Measurements from ENCODE around the gene GRM7. TPM values are rescaled to one million over a fixed set of nuclear protein-coding genes. Genes with fewer than 3 reads are reported as not detected.

Gene GRM7
- total RNA-seq, 1 donor from 2014 or later = 1.5 TPM

DNA sequence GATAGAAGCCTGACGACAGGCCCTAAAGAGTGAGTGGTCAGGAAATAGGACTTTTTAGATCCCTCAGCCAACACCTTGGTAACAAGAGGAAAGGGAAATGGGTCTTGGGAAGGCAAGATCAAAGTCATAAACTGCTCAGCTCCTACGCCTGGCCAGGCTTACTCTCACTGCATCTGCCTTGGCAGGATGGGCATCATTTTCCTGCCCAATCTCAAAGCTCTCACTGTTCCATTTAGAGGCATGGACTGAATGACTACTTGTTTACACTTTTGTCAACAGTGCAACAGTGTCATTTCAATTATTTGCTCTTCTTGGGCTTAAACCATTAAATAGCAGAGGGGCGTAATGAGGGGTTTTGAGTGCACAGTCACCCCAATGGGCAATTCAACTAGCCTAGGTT, 808.7 kb downstream of the GRM7 start:
- no peaks in the 10 kb centered on the region for H3K36me3 Mint-ChIP-seq (ENCODE audit: low read depth)
- H3K27me3 Mint-ChIP-seq (ENCODE audit: low read depth) = no peaks in the 10 kb centered on the region
- TF ChIP-seq, protein P1, sequence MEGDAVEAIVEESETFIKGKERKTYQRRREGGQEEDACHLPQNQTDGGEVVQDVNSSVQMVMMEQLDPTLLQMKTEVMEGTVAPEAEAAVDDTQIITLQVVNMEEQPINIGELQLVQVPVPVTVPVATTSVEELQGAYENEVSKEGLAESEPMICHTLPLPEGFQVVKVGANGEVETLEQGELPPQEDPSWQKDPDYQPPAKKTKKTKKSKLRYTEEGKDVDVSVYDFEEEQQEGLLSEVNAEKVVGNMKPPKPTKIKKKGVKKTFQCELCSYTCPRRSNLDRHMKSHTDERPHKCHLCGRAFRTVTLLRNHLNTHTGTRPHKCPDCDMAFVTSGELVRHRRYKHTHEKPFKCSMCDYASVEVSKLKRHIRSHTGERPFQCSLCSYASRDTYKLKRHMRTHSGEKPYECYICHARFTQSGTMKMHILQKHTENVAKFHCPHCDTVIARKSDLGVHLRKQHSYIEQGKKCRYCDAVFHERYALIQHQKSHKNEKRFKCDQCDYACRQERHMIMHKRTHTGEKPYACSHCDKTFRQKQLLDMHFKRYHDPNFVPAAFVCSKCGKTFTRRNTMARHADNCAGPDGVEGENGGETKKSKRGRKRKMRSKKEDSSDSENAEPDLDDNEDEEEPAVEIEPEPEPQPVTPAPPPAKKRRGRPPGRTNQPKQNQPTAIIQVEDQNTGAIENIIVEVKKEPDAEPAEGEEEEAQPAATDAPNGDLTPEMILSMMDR (conservative IDR thresholded peaks at IDR 0.05) = no peak
- H3K4me3 Mint-ChIP-seq = no peak overlapping the region
- no peak for DNase-seq (ENCODE audit: low read depth, low spot score)
- H3K27ac Mint-ChIP-seq (ENCODE audit: unreplicated experiment) = no peak overlapping the region
- H3K4me1 Mint-ChIP-seq = no peaks in the 10 kb centered on the region
- peaks cover 4% of the 10 kb centered on the region for H3K9me3 Mint-ChIP-seq

DNA sequence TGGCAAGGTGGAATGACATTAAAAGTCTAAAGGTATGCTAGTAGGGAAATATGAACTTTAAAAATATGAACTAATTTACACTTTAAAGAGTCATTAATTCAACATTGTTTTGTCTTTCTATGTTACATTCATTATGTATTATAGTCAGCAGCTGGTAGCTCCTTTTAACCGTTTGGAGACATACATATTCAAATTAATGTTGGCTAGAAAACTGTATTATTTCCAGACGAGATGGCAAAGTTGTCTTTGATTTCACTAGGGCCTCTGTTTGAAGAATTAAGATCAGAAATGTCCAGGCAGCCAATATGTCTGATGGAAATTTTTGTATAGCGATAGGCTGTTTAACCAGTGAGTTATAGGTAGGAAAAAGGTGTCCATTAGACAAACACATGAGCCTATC, 817.6 kb downstream of the GRM7 start:
- no peaks in the 10 kb centered on the region for H3K36me3 Mint-ChIP-seq (ENCODE audit: low read depth)
- H3K4me3 Mint-ChIP-seq = no peak overlapping the region
- H3K9me3 Mint-ChIP-seq = peaks cover 2% of the 10 kb centered on the region

DNA sequence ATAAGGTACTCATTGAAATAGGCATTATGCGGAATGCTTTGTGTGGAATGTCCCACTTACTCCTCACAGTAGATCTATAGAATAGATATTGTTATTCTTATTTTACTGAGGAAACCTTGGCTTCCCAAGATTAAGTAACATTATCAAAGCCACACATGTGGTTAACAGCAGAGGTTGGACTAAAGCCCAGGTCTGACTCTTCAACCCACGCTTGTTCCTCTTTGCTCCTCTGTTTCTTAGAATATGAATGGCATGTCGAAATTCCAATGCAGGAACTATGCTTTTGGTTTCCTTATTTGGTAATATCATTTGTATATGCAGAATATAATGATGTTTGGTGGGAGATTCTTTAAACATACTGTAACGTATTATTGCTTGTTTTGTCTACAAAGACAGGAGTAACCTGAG, 821.9 kb downstream of the GRM7 start:
- TF ChIP-seq, protein P1 (conservative IDR thresholded peaks at IDR 0.05) = no peak
- no peak overlapping the region for H3K27ac Mint-ChIP-seq (ENCODE audit: unreplicated experiment)
- H3K9me3 Mint-ChIP-seq = peaks cover 8% of the 10 kb centered on the region
- H3K27me3 Mint-ChIP-seq (ENCODE audit: low read depth) = no peaks in the 10 kb centered on the region
- no peak overlapping the region for H3K4me3 Mint-ChIP-seq
- H3K36me3 Mint-ChIP-seq (ENCODE audit: low read depth) = no peaks in the 10 kb centered on the region
- H3K4me1 Mint-ChIP-seq = no peaks in the 10 kb centered on the region
- no peak for DNase-seq (ENCODE audit: low read depth, low spot score)

More for the DNA sequence above, 817.6 kb downstream of the GRM7 start:
- H3K27me3 Mint-ChIP-seq (ENCODE audit: low read depth) = no peaks in the 10 kb centered on the region
- TF ChIP-seq, protein P1 (conservative IDR thresholded peaks at IDR 0.05) = no peak
- no peak for DNase-seq (ENCODE audit: low read depth, low spot score)
- H3K4me1 Mint-ChIP-seq = no peaks in the 10 kb centered on the region
- no peak overlapping the region for H3K27ac Mint-ChIP-seq (ENCODE audit: unreplicated experiment)

DNA sequence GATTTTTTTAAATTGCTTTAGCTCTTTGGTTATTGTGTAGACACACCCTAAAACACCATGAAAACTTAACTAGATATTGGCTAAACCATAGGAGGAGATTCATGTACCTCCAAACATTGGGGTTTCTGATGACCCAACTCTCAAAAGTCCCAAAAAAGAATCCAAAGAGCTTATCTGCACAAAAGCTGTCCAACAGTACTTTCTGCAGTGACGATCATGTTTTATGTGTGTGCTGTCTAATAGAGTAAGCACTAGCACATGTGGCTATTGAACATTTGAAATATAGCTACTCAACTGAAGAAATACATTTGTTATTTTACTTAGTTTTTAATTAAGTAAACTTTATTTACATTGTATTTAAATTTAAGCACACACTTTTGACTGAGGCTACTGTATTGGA, 822.5 kb downstream of the GRM7 start:
- no peaks in the 10 kb centered on the region for H3K4me1 Mint-ChIP-seq
- no peak overlapping the region for H3K27ac Mint-ChIP-seq (ENCODE audit: unreplicated experiment)
- H3K4me3 Mint-ChIP-seq = no peak overlapping the region
- TF ChIP-seq, protein P1 (conservative IDR thresholded peaks at IDR 0.05) = no peak
- peaks cover 9% of the 10 kb centered on the region for H3K9me3 Mint-ChIP-seq
- no peak for DNase-seq (ENCODE audit: low read depth, low spot score)
- no peaks in the 10 kb centered on the region for H3K27me3 Mint-ChIP-seq (ENCODE audit: low read depth)
- no peaks in the 10 kb centered on the region for H3K36me3 Mint-ChIP-seq (ENCODE audit: low read depth)

DNA sequence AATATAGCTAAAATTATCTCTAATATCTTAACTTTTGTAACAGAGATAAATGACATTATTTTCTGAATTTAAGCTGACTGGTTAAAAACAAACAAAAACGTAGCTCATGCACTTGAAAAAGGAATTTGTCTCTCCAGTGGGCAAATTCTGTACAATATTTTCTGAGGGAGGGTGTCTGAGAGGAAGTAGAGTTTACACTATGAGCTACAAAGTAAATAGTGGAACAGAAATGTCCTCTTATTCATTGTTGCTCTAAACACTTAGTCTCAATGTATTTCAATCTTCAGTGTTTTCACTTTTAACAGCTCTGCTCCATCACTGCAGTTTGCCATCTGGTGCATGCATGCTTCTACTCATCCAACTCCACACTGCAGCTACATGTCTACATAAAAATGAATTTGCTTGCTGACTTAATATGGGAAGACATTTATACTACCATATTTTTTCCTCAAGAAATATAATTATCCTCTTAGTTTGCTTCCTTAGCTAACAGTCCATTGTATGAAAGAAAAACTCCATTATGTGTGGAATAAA, 823.3 kb downstream of the GRM7 start:
- H3K4me1 Mint-ChIP-seq = no peaks in the 10 kb centered on the region
- H3K9me3 Mint-ChIP-seq = peaks cover 9% of the 10 kb centered on the region
- no peak overlapping the region for H3K4me3 Mint-ChIP-seq
- H3K27ac Mint-ChIP-seq (ENCODE audit: unreplicated experiment) = no peak overlapping the region
- TF ChIP-seq, protein P1 (conservative IDR thresholded peaks at IDR 0.05) = no peak
- no peak for DNase-seq (ENCODE audit: low read depth, low spot score)
- no peaks in the 10 kb centered on the region for H3K27me3 Mint-ChIP-seq (ENCODE audit: low read depth)
- no peaks in the 10 kb centered on the region for H3K36me3 Mint-ChIP-seq (ENCODE audit: low read depth)

All from neural crest cell (in vitro differentiated cells).